Measurements from ENCODE around the gene SLC38A10. TPM values are rescaled to one million over a fixed set of nuclear protein-coding genes. Genes with fewer than 3 reads are reported as not detected.
"Not testable (repeated sequence)": the region's sequence is repeated elsewhere in the genome, so short reads cannot be mapped to it uniquely, and the experiment has no call there.

SLC38A10 gene
- total RNA-seq, 2 experiments from 2014 or later: 35.7 to 38.7 TPM

GRCh38 chr17:81309140-81309858 lies 14.2 kb upstream of the SLC38A10 start:
- Mint-ChIP-seq H3K4me1 (peaks cover 4% of the 10 kb centered on the region), H3K27ac (no peak overlapping the region), H3K27me3 (peaks cover 19% of the 10 kb centered on the region), H3K36me3 (no peaks in the 10 kb centered on the region), H3K9me3 (no peaks in the 10 kb centered on the region), H3K4me3 (no peak overlapping the region)
- DNase-seq: peak; percentile 56

DNA sequence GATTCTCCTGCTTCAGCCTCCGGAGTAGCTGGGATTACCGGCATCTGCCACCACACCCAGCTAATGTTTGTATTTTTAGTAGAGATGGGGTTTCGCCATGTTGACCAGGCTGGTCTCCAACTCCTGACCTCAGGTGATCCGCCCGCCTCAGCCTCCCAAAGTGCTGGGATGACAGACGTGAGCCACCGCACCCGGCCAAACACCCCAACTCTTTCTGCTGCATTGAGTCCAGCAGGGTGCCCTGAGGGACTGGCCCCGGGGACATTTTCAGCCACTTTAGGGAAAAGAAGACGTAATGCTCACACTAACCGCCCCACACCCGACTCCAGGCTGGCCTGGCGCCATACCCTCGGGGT lies 13.7 kb upstream of the SLC38A10 start:
- not testable (repeated sequence) for H3K4me3 Mint-ChIP-seq, H3K9me3 Mint-ChIP-seq, H3K27ac Mint-ChIP-seq, H3K36me3 Mint-ChIP-seq, DNase-seq, H3K4me1 Mint-ChIP-seq
- peaks cover 19% of the 10 kb centered on the region for H3K27me3 Mint-ChIP-seq

DNA sequence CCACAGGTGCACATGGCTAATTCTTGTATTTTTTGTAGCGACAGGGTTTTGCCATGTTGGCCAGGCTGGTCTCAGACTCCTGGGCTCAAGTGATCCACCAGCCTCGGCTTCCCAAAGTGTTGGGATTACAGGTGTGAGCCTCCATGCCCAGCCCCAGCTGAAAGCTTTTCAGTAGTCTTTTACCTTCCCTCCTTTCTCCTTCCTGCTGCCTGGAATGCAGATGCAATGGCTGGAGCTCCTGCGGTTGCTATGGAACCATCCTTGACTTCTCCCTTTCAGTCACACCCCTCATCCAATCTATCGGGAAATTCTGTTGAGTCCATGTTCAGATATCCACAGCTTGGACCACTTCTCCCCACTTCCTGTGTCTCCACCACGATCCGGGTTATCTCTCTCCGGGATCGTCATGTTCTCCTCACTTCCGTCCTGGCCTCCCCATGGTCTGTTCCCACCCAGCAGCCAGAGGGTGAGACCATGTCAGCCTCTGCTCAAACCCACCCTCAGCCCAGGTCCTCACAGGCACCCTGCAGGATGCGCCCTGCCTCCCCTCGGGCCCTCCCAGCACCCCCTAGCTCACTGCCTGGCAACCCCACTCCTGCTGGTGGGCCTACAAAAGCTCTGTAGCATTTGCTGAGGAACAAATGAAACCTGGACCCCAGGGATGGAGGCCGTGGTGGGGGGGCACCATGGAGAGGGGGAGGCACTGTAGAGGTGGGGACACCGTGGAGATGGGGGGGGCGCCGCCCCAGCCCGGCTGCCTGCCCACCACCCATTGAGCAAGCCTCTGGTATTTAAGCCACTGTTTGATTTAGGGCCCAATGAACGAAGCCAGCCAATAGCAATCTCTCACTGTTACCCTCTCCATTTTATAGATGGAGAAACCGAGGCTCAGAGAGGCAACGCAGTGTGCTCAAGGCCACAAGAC lies 12.8 kb upstream of the SLC38A10 start:
- DNase-seq: no peak
- no peaks in the 10 kb centered on the region for H3K9me3 Mint-ChIP-seq
- peak overlapping the region; percentile 9 for H3K4me3 Mint-ChIP-seq
- H3K4me1 Mint-ChIP-seq: peaks cover 4% of the 10 kb centered on the region
- peaks cover 15% of the 10 kb centered on the region for H3K27me3 Mint-ChIP-seq
- no peak overlapping the region for H3K27ac Mint-ChIP-seq
- H3K36me3 Mint-ChIP-seq: no peaks in the 10 kb centered on the region

DNA sequence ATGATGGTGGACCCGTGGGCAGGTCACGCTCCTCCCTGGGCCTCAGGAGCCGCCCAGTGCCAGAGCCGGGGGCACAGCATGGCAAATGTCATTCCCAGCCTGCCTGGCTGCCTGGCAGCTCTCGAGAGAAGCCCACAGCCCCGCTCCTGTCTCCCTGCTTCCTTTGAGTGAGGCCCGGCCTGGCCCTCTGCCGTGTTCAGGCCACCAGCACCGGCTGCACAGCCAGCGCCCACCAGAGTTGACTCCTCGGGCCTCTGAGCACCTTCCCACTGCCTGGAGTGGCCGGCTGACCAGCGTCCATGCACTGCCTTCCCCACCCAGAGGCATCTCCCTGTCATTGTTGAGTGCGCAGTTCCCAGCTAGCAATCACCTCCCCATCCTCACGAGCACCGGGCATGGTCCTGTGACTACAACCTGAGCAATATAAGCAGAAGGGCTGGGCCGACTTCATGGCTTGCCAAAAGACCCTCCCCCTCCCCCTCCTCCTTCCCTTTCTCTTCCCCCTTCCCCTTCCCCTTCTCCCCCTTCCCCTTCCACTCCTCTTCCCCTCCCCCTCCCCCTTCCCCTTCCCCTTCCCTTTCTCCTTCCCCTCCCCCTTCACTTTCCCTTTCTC lies 11.9 kb upstream of the SLC38A10 start:
- peaks cover 15% of the 10 kb centered on the region for H3K27me3 Mint-ChIP-seq
- H3K36me3 Mint-ChIP-seq: no peaks in the 10 kb centered on the region
- no peak overlapping the region for H3K27ac Mint-ChIP-seq
- no peak overlapping the region for H3K4me3 Mint-ChIP-seq
- DNase-seq: no peak
- H3K9me3 Mint-ChIP-seq: no peaks in the 10 kb centered on the region
- H3K4me1 Mint-ChIP-seq: peaks cover 4% of the 10 kb centered on the region

DNA sequence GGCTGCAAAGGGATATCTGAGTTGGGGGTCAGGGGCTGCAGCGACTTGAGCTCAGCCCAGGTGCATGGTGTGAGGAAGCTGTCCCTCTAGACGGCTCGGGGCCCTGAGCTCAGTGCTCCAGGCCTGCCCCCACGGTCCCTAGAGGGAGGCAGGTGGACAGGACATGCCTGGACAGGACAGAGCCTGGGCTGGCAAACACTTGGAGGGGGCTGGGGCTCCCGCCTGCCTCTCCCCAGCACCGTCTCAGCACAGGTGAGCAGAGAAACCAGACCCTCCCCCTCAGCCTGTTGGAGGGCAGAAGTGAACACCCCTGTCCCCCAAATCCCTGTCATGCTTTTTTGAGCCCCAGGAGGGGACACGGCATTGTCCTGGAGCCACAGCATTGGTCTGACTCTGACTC lies 11.4 kb upstream of the SLC38A10 start:
- H3K36me3 Mint-ChIP-seq: no peaks in the 10 kb centered on the region
- peaks cover 15% of the 10 kb centered on the region for H3K27me3 Mint-ChIP-seq
- no peaks in the 10 kb centered on the region for H3K9me3 Mint-ChIP-seq
- H3K4me1 Mint-ChIP-seq: peaks cover 4% of the 10 kb centered on the region
- no peak overlapping the region for H3K27ac Mint-ChIP-seq
- DNase-seq: no peak
- H3K4me3 Mint-ChIP-seq: no peak overlapping the region

DNA sequence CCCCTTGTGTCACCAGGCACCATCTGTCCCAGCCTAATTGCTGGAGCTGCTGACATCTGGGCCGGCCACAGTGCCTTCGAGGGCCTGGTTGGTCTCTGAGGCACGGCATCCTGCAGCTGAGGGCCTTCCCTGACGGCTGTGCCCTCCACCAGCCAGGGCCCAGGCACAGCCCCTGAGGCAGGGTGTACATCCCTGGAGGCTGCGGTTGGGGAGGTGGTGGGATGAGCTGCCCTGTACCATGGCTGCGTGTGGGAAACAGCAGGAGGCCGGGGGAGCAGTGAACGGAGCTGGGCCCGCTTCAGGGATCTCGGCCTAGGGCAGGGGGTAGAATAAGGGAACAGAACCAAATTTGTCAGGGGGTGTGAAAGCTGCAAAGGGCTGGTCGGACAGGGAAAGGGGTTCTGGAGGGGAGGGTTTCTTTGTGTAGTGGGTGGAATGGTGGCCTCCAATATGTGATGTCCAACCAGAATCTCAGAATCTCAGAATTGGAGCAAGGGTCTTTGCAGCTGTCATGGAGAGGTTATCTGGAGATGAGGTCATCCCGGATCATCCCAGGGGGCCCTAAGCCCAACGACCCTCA lies 10.0 kb upstream of the SLC38A10 start:
- Mint-ChIP-seq H3K4me3 (no peak overlapping the region), H3K36me3 (no peaks in the 10 kb centered on the region), H3K4me1 (peaks cover 4% of the 10 kb centered on the region), H3K27me3 (peaks cover 8% of the 10 kb centered on the region), H3K9me3 (no peaks in the 10 kb centered on the region), H3K27ac (no peak overlapping the region)
- no peak for DNase-seq

- Mint-ChIP-seq H3K9me3 (no peaks in the 10 kb centered on the region), H3K27ac (no peak overlapping the region), H3K4me1 (peaks cover 4% of the 10 kb centered on the region), H3K4me3 (no peak overlapping the region), H3K36me3 (no peaks in the 10 kb centered on the region), H3K27me3 (peaks cover 7% of the 10 kb centered on the region)
- DNase-seq: no peak
Measured at GRCh38 chr17:81304196-81305015, 9.3 kb upstream of the SLC38A10 start.

- no peak for DNase-seq
- Mint-ChIP-seq H3K36me3 (no peaks in the 10 kb centered on the region), H3K4me1 (no peaks in the 10 kb centered on the region), H3K27me3 (no peaks in the 10 kb centered on the region), H3K9me3 (no peaks in the 10 kb centered on the region), H3K27ac (no peak overlapping the region), H3K4me3 (no peak overlapping the region)
Measured at GRCh38 chr17:81303385-81303784, 8.3 kb upstream of the SLC38A10 start.

DNA sequence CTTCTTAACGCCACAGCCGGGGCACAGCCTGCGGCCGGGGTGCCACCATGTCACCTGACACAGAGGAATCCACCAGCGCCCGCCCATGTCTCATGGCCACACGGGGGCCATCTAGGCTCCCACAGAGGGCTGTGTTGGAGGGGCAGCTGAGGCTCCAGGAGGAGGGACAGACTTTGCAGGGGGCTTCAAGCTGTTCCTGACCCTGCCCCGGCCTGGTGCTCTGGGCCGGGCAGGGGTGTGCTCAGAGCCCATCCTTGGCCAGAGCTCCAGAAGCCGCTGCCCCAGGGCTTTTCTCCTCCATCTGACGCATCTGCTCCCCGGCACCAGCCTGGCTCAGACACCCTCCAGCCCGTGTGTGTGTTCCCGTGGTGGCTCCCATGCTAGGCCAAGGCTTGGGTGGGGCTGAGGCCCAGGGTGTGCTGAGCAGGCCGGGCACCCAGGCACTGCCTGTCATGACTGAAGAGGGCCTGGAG lies 7.8 kb upstream of the SLC38A10 start:
- no peak overlapping the region for H3K27ac Mint-ChIP-seq
- no peaks in the 10 kb centered on the region for H3K27me3 Mint-ChIP-seq
- H3K4me1 Mint-ChIP-seq: no peaks in the 10 kb centered on the region
- H3K4me3 Mint-ChIP-seq: no peak overlapping the region
- H3K9me3 Mint-ChIP-seq: no peaks in the 10 kb centered on the region
- no peaks in the 10 kb centered on the region for H3K36me3 Mint-ChIP-seq
- no peak for DNase-seq

DNA sequence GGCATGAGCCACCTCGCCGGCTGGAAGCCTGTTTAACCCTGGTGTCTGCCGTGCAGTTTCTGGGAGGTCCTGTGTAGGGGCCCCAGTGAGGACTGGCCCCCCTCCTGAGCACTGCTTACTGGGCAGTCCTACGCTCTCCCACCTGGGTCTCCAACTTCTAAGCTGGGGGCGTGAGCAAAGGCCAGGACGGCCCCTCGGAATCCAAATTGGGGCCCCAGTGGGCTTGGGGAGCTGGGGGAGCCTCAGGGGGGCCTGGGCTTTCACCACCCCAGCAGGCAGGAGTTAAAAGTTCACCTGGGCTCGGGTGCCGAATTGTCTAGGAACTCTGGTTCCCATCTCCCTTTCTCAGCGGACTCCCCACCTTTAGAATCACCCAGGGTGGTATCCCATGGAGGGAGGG lies 7.2 kb upstream of the SLC38A10 start:
- Mint-ChIP-seq H3K27ac (no peak overlapping the region), H3K4me3 (no peak overlapping the region), H3K36me3 (no peaks in the 10 kb centered on the region), H3K27me3 (no peaks in the 10 kb centered on the region), H3K4me1 (no peaks in the 10 kb centered on the region), H3K9me3 (no peaks in the 10 kb centered on the region)
- DNase-seq: no peak

- Mint-ChIP-seq H3K27ac (no peak overlapping the region), H3K4me3 (no peak overlapping the region), H3K27me3 (no peaks in the 10 kb centered on the region), H3K4me1 (peaks cover 3% of the 10 kb centered on the region), H3K9me3 (no peaks in the 10 kb centered on the region), H3K36me3 (no peaks in the 10 kb centered on the region)
- no peak for DNase-seq
Measured at GRCh38 chr17:81301195-81302144, 6.4 kb upstream of the SLC38A10 start.

DNA sequence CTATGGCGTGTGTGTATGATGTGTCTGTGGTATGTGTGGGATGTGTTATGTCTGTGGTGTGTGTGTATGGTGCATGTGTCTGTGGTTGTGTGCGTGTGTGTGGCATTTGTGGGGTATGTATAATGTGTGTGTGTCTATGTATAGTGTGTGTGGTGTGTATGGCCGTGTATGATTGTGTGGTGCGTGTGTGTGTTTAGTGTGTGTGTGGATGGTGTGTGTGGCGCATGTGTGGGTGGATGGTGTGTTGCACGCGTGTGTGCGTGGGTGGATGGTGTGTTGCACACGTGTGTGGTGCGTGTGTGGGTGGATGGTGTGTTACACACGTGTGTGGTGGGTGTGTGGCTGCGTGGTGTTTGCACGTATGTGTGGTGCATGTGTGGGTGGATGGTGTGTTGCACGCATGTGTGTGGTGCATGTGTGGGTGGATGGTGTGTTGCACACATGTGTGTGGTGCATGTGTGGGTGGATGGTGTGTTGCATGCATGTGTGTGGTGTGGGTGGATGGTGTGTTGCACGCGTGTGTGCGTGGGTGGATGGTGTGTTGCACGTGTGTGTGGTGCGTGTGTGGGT lies 5.6 kb upstream of the SLC38A10 start:
- H3K36me3 Mint-ChIP-seq: no peaks in the 10 kb centered on the region
- DNase-seq: no peak
- no peak overlapping the region for H3K4me3 Mint-ChIP-seq
- H3K9me3 Mint-ChIP-seq: no peaks in the 10 kb centered on the region
- H3K27ac Mint-ChIP-seq: no peak overlapping the region
- H3K27me3 Mint-ChIP-seq: no peaks in the 10 kb centered on the region
- peaks cover 7% of the 10 kb centered on the region for H3K4me1 Mint-ChIP-seq

GRCh38 chr17:81299846-81300585 lies 4.9 kb upstream of the SLC38A10 start:
- peaks cover 1% of the 10 kb centered on the region for H3K36me3 Mint-ChIP-seq
- DNase-seq: no peak
- peaks cover 10% of the 10 kb centered on the region for H3K4me1 Mint-ChIP-seq
- H3K27ac Mint-ChIP-seq: no peak overlapping the region
- no peak overlapping the region for H3K4me3 Mint-ChIP-seq
- no peaks in the 10 kb centered on the region for H3K9me3 Mint-ChIP-seq
- no peaks in the 10 kb centered on the region for H3K27me3 Mint-ChIP-seq
